DND-41 (cell line): Measurements from ENCODE around the gene VOPP1.

Source experiments
- ATAC-seq: fragments of 200-7000 bp; cut with Tn5 transposase; 3 replicates; pipeline ENCODE4 v1.9.1; 2021; ENCODE audit warnings: low read depth; ENCODE audit not compliant: insufficient read depth
- DNase-seq: peaks from one replicate; pipeline ENCODE4 v3.0.0-alpha.2; 2020
- H2AFZ ChIP-seq: 2 replicates; pipeline ENCODE4 v1.6.0; 2012; ENCODE audit warnings: low read depth, low read length
- H3K27ac ChIP-seq: 2 replicates; pipeline ENCODE4 v1.5.1; 2012; ENCODE audit warnings: low read length, inconsistent platforms
- H3K27me3 ChIP-seq: fragments of 200-600 bp; sonication (generic); 2 replicates; pipeline ENCODE4 v1.6.0; 2012; ENCODE audit warnings: low read length, mild to moderate bottlenecking, inconsistent platforms; ENCODE audit not compliant: insufficient read depth, poor library complexity
- H3K36me3 ChIP-seq: 2 replicates; pipeline ENCODE4 v1.5.1; 2012; ENCODE audit warnings: low read length, inconsistent platforms; ENCODE audit not compliant: insufficient read depth
- H3K4me1 ChIP-seq: 2 replicates; pipeline ENCODE4 v1.5.1; 2012; ENCODE audit warnings: mild to moderate bottlenecking, low read length; ENCODE audit not compliant: insufficient read depth
- H3K4me2 ChIP-seq: 2 replicates; pipeline ENCODE4 v1.6.0; 2012; ENCODE audit warnings: mild to moderate bottlenecking, moderate library complexity, low read length, inconsistent platforms; ENCODE audit not compliant: insufficient read depth
- H3K4me3 ChIP-seq, 2 experiments: fragments of 200-600 bp in 1 of 2; shearing (Covaris generic) in 1 of 2; 2 replicates each; pipeline ENCODE4 v1.5.1; 2012 to 2016; ENCODE audit warnings: inconsistent platforms in 2 of 2, low read length in 2 of 2, mild to moderate bottlenecking in 2 of 2, low read depth in 1 of 2, moderate library complexity in 1 of 2
- H3K79me2 ChIP-seq: 2 replicates; pipeline ENCODE4 v1.6.0; 2012; ENCODE audit warnings: low read length, inconsistent platforms; ENCODE audit not compliant: insufficient read depth
- H3K9ac ChIP-seq: 2 replicates; pipeline ENCODE4 v1.6.0; 2012; ENCODE audit warnings: low read depth, mild to moderate bottlenecking, inconsistent platforms, low read length, moderate library complexity
- H3K9me3 ChIP-seq: 2 replicates; pipeline ENCODE4 v1.5.1; 2012; ENCODE audit warnings: low read length, moderate library complexity, mild to moderate bottlenecking, inconsistent platforms; ENCODE audit not compliant: insufficient read depth, severe bottlenecking
- H4K20me1 ChIP-seq: 2 replicates; pipeline ENCODE4 v1.6.0; 2012; ENCODE audit warnings: low read length; ENCODE audit not compliant: insufficient read depth
- CTCF ChIP-seq: IDR thresholded peaks from 2 replicates; pipeline ENCODE4 v1.5.1; 2012; ENCODE audit warnings: borderline replicate concordance, low read length, moderate library complexity, mild to moderate bottlenecking; ENCODE audit not compliant: poor library complexity, severe bottlenecking; ENCODE audit errors: extremely low read depth
- EZH2 ChIP-seq: IDR thresholded peaks from 3 replicates; pipeline ENCODE4 v1.6.1; 2012; ENCODE audit warnings: borderline replicate concordance, low read depth, mild to moderate bottlenecking, moderate library complexity, low read length, inconsistent platforms; ENCODE audit not compliant: severe bottlenecking

The VOPP1 gene

GRCh38 chr7:55591282-55591931 is 19.1 kb upstream of the VOPP1 start:
- Histone ChIP-seq H3K9ac (no peak overlapping the region), H4K20me1 (no peaks in the 10 kb centered on the region), H3K4me1 (no peaks in the 10 kb centered on the region), H2AFZ (no peak overlapping the region), H3K4me3 (no peak overlapping the region), H3K4me2 (no peak overlapping the region), H3K27ac (no peak overlapping the region), H3K27me3 (no peaks in the 10 kb centered on the region), H3K36me3 (no peaks in the 10 kb centered on the region), H3K79me2 (no peaks in the 10 kb centered on the region), H3K9me3 (no peaks in the 10 kb centered on the region)
- DNase-seq (no peak), ATAC-seq (no peak)
- no peak for TF ChIP-seq EZH2
- no peak for TF ChIP-seq CTCF

GRCh38 chr7:55590517-55591281 is 18.4 kb upstream of the VOPP1 start:
- Histone ChIP-seq H3K4me2 (no peak overlapping the region), H3K27me3 (no peaks in the 10 kb centered on the region), H2AFZ (no peak overlapping the region), H3K4me1 (peaks cover 2% of the 10 kb centered on the region; the same call in 1 of the 2 replicates), H3K4me3 (no peak overlapping the region), H3K9me3 (no peaks in the 10 kb centered on the region), H3K36me3 (no peaks in the 10 kb centered on the region), H4K20me1 (no peaks in the 10 kb centered on the region), H3K9ac (no peak overlapping the region), H3K27ac (no peak overlapping the region), H3K79me2 (no peaks in the 10 kb centered on the region)
- ATAC-seq (no peak), DNase-seq (no peak)
- TF ChIP-seq EZH2 (no peak), CTCF (no peak)

GRCh38 chr7:55589905-55590304 is 17.6 kb upstream of the VOPP1 start:
- Histone ChIP-seq H3K4me1 (peaks cover 10% of the 10 kb centered on the region), H3K36me3 (no peaks in the 10 kb centered on the region), H3K9ac (no peak overlapping the region), H3K9me3 (no peaks in the 10 kb centered on the region), H3K4me3 (no peak overlapping the region), H4K20me1 (no peaks in the 10 kb centered on the region), H3K27me3 (no peaks in the 10 kb centered on the region), H3K79me2 (no peaks in the 10 kb centered on the region), H3K27ac (no peak overlapping the region), H2AFZ (no peak overlapping the region), H3K4me2 (no peak overlapping the region)
- TF ChIP-seq EZH2 (no peak), CTCF (no peak)
- DNase-seq (no peak), ATAC-seq (no peak)
